K562 (cell line): ENCODE results near the gene BBS1. TPM values are rescaled to one million over a fixed set of nuclear protein-coding genes. Genes with fewer than 3 reads are reported as not detected.

Experiments
- ARHGAP35 ChIP-seq: fragments of 450-650 bp; IDR thresholded peaks from 2 replicates; pipeline ENCODE4 v1.6.1; 2018; ENCODE audit not compliant: partially characterized antibody
- CBX2 ChIP-seq: fragments of 200-600 bp; sonication (generic); IDR thresholded peaks from one replicate; pipeline ENCODE4 v1.6.1; 2012; ENCODE audit warnings: mild to moderate bottlenecking, low read length, inconsistent platforms; ENCODE audit not compliant: insufficient read depth, poor library complexity, severe bottlenecking
- CHD1 ChIP-seq: fragments of 200-600 bp; sonication (generic); IDR thresholded peaks from one replicate; pipeline ENCODE4 v1.6.1; 2012; ENCODE audit warnings: mild to moderate bottlenecking, moderate library complexity, low read length, inconsistent platforms
- EGR1 ChIP-seq: fragments of 450-650 bp; conservative IDR thresholded peaks from 2 replicates; pipeline ENCODE4 v1.6.1; 2017; ENCODE audit warnings: mild to moderate bottlenecking
- EHMT2 ChIP-seq: fragments of 450-650 bp; IDR thresholded peaks from 2 replicates; pipeline ENCODE4 v1.6.1; 2018; ENCODE audit warnings: antibody characterized with exemption
- HCFC1 ChIP-seq: IDR thresholded peaks from 2 replicates; pipeline ENCODE4 v1.6.1; 2012; ENCODE audit warnings: low read depth, low read length, improper control_type of control experiment
- IFI16 ChIP-seq: fragments of 250-450 bp; sonication (Bioruptor Pico); IDR thresholded peaks from 2 replicates; pipeline ENCODE4 v2.1.2; 2022; ENCODE audit warnings: mild to moderate bottlenecking, inconsistent platforms
- IRF2 ChIP-seq: sonication (generic); formaldehyde crosslinking; IDR thresholded peaks from 2 replicates; pipeline ENCODE4 v1.8.1; 2022; ENCODE audit warnings: mild to moderate bottlenecking, missing genetic modification reagents
- KDM2B ChIP-seq: fragments of 250-450 bp; sonication (Bioruptor Pico); IDR thresholded peaks from 2 replicates; pipeline ENCODE4 v1.8.0; 2021; ENCODE audit warnings: mild to moderate bottlenecking, moderate library complexity
- MLLT1 ChIP-seq, 2 experiments: fragments of 450-650 bp; IDR thresholded peaks; 2 replicates each; pipeline ENCODE4 v1.6.1; 2016
- MLX ChIP-seq, 2 experiments: fragments of 450-650 bp in 1 of 2; sonication (generic) in 1 of 2; formaldehyde crosslinking; conservative IDR thresholded peaks; 2 replicates each; pipeline versions ENCODE4 v1.4.0 to v1.8.1; 2020 to 2022; ENCODE audit warnings: mild to moderate bottlenecking in 1 of 2, missing genetic modification reagents in 1 of 2
- NCOA2 ChIP-seq, 2 experiments: fragments of 450-650 bp; IDR thresholded peaks; 2 replicates each; pipeline ENCODE4 v1.6.1; 2018; ENCODE audit warnings: mild to moderate bottlenecking in 2 of 2, moderate library complexity in 1 of 2; ENCODE audit not compliant: partially characterized antibody in 2 of 2
- NEUROD1 ChIP-seq: fragments of 150-350 bp; IDR thresholded peaks from 2 replicates; pipeline ENCODE4 v1.6.1; 2014; ENCODE audit warnings: borderline replicate concordance, low read length, low read depth; ENCODE audit not compliant: partially characterized antibody
- NONO ChIP-seq, 2 experiments: fragments of 200-400 bp in 1 of 2; fragments of 450-650 bp in 1 of 2; formaldehyde crosslinking in 1 of 2; IDR thresholded peaks; 2 replicates each; pipeline ENCODE4 v1.6.1; 2017; ENCODE audit warnings: low read depth in 2 of 2, mild to moderate bottlenecking in 2 of 2, moderate library complexity in 2 of 2, low read length in 1 of 2
- PHF8 ChIP-seq: fragments of 200-600 bp; sonication (generic); IDR thresholded peaks from 2 replicates; pipeline ENCODE4 v1.6.1; 2012; ENCODE audit warnings: mixed run types, mild to moderate bottlenecking, inconsistent platforms, low read length, moderate library complexity, borderline replicate concordance
- RBM22 ChIP-seq: fragments of 200-400 bp; formaldehyde crosslinking; IDR thresholded peaks from 2 replicates; pipeline ENCODE4 v1.6.1; 2018; ENCODE audit warnings: low read length, low read depth; ENCODE audit not compliant: poor library complexity, severe bottlenecking
- SAFB ChIP-seq: fragments of 200-400 bp; formaldehyde crosslinking; IDR thresholded peaks from 2 replicates; pipeline ENCODE4 v1.6.1; 2017; ENCODE audit warnings: low read depth, low read length, borderline replicate concordance
- SETDB1 ChIP-seq: IDR thresholded peaks from one replicate; pipeline ENCODE4 v1.6.1; 2012; ENCODE audit warnings: low read length, control low read depth, inconsistent platforms
- STAT5B ChIP-seq: fragments of 250-450 bp; sonication (Bioruptor Pico); IDR thresholded peaks from 2 replicates; pipeline ENCODE4 v1.8.0; 2021; ENCODE audit warnings: mild to moderate bottlenecking, inconsistent platforms
- TAF15 ChIP-seq: fragments of 200-400 bp; formaldehyde crosslinking; IDR thresholded peaks from 2 replicates; pipeline ENCODE4 v1.6.1; 2017; ENCODE audit warnings: mild to moderate bottlenecking, low read depth, low read length, moderate library complexity
- TCF7L2 ChIP-seq: fragments of 150-350 bp; IDR thresholded peaks from 2 replicates; pipeline ENCODE4 v1.6.1; 2016; ENCODE audit warnings: low read depth, mild to moderate bottlenecking, low read length, moderate library complexity
- XRCC3 ChIP-seq: fragments of 450-650 bp; IDR thresholded peaks from 2 replicates; pipeline ENCODE4 v1.6.1; 2017; ENCODE audit warnings: mild to moderate bottlenecking, moderate library complexity
- ZBTB8A ChIP-seq: fragments of 450-650 bp; IDR thresholded peaks from 2 replicates; pipeline ENCODE4 v1.6.1; 2018; ENCODE audit warnings: mild to moderate bottlenecking, moderate library complexity; ENCODE audit not compliant: partially characterized antibody
- ZNF165 ChIP-seq: fragments of 250-450 bp; sonication (Bioruptor Pico); IDR thresholded peaks from 2 replicates; pipeline ENCODE4 v1.4.0; 2020; ENCODE audit warnings: borderline replicate concordance
- ZNF239 ChIP-seq: fragments of 250-450 bp; sonication (Bioruptor Pico); IDR thresholded peaks from 2 replicates; pipeline ENCODE4 v1.4.0; 2020; ENCODE audit warnings: mild to moderate bottlenecking
- ZNF24 ChIP-seq: fragments of 450-650 bp; IDR thresholded peaks from 2 replicates; pipeline ENCODE4 v1.6.1; 2016
- ZNF589 ChIP-seq: fragments of 200-800 bp; sonication (Bioruptor generic); IDR thresholded peaks from 2 replicates; pipeline ENCODE4 v1.6.1; 2016; ENCODE audit warnings: low read depth, missing genetic modification characterization, missing compliant biosample characterization
- polyA plus RNA-seq, 8 experiments: library from polyadenylated mRNA; depleted of rRNA in 4 of 8; stranded (reverse) in 5 of 8; unstranded in 3 of 8; fragments of >200 nt; fragmentation: Nextera tagmentation in 2 of 8; fragmentation: Illumina TruSeq in 1 of 8; extraction: Ambion mirVana in 2 of 8; extraction: Trizol in 1 of 8; gene quantifications; 2 replicates each; pipeline versions ENCODE4 v1.2.1 to v1.2.3, GENCODE V29; 2011 to 2014; ENCODE audit warnings: inconsistent platforms in 1 of 8, missing spikeins in 1 of 8
- total RNA-seq, 7 experiments: library from RNA; depleted of rRNA in 6 of 7; stranded (reverse); fragments of >200 nt in 6 of 7; fragmentation: Illumina TruSeq in 2 of 7; extraction: Trizol in 2 of 7; gene quantifications; 2 replicates each; pipeline versions ENCODE4 v1.2.1 to v1.2.3, GENCODE V29; 2011 to 2021; ENCODE audit warnings: low replicate concordance in 1 of 7

Gene BBS1
- total and polyA plus RNA-seq, 9 of the 15 experiments (the other 6 are each of a cell fraction or from before 2014, with no cell fraction given) = 9.0 to 19.8 (median 12.1) TPM

DNA sequence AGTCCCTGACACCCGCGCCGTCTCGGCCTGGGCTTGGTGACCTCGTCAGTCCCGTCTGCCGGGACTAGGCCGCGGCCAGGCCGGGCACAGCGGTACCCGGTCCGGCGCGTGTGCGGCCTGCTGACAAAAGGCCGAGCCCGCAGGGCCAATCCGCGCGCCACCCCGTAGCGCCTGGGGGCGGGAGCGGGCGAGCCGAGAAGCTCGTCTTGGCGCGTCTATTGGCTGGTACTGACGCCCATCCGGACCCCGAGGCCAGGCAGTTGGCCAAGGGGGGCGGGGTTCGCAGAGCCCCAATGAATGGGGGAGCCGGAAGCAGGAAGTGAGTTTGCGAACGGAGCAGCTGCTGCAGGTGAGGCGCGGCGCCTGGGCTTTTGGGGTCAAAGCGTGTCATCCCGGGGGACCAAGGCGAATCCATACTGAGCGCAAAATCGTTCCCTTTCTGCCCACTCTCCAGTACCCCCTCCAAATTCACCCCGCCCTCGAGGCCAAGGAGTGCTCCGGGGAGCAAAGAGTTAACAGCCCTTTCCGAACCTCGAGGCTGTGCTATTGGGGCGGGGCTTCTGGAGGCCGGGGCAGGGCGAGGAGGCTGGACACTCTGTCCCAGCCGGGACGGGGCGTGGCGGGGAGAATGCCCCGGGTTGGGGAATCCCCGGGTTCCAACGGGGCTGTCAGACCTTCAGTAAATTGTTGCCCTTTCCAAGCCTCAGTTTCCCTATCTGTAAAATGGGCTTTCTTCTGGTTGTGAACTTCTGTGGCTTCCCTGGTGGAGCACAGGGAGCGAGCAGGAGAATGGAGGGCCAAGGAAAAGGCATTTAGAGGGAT lies 30.1 kb upstream of the BBS1 start, which contains the start of gene DPP3 (continued):
- TF ChIP-seq NCOA2 (IDR thresholded peaks at IDR 0.05; ENCODE audit: partially characterized antibody in 2 of 2) = no peak
- peak; percentile 19 for TF ChIP-seq NEUROD1
- TF ChIP-seq TAF15 = no peak
- TF ChIP-seq IFI16 (CRISPR knock-in tag) = no peak
- TF ChIP-seq CHD1 = no peak
- no peak for TF ChIP-seq ZNF165 (CRISPR knock-in tag)
- no peak for TF ChIP-seq TCF7L2
- no peak for TF ChIP-seq ZNF589 (CRISPR knock-in tag)
- no peak for TF ChIP-seq ARHGAP35
- no peak for TF ChIP-seq CBX2
- no peak for TF ChIP-seq RBM22
- TF ChIP-seq MLLT1 (IDR thresholded peaks at IDR 0.05) = no peak
- no peak; the same call in 1 of the 2 replicates for TF ChIP-seq HCFC1
- TF ChIP-seq KDM2B (CRISPR knock-in tag) = no peak
- TF ChIP-seq EGR1 = no peak; the same call in 1 of the 2 replicates
- no peak for TF ChIP-seq ZNF239 (CRISPR knock-in tag)
- TF ChIP-seq XRCC3 = no peak
- no peak for TF ChIP-seq ZBTB8A
- TF ChIP-seq EHMT2 = no peak
- TF ChIP-seq PHF8 = peak; percentile 99
- no peak for TF ChIP-seq SAFB
- no peak for TF ChIP-seq IRF2 (CRISPR knock-in tag)
- TF ChIP-seq STAT5B (CRISPR knock-in tag) = no peak
- no peak for TF ChIP-seq SETDB1
- TF ChIP-seq MLX (CRISPR knock-in tag; conservative IDR thresholded peaks at IDR 0.05) = no peak
- peak; percentile 80 for TF ChIP-seq ZNF24
- TF ChIP-seq NONO (IDR thresholded peaks at IDR 0.05; ENCODE audit: low read depth in 2 of 2, low read length in 1 of 2) = peak in 1 of 2 experiments; percentile 82; a peak in 1 of 4 replicates
